Subcutaneous adipose tissue (tissue), 4 donors: ENCODE results near the gene TBC1D30. TPM values are rescaled to one million over a fixed set of nuclear protein-coding genes. Genes with fewer than 3 reads are reported as not detected.

Experiments used
- CTCF ChIP-seq: fragments of 450-650 bp; IDR thresholded peaks from one replicate; pipeline ENCODE4 v1.5.1; 2016; ENCODE audit warnings: low read depth, mild to moderate bottlenecking, control low read depth, antibody characterized with exemption, moderate library complexity
- total RNA-seq, 4 donors: library from RNA; depleted of rRNA; stranded (reverse); fragments of >200 nt; gene quantifications; one replicate each; pipeline ENCODE4 v1.1.0, GENCODE V29; 2016

The TBC1D30 gene
- total RNA-seq, 4 donors from 2014 or later, result 3.3 to 7.7 (median 6.6) TPM

DNA sequence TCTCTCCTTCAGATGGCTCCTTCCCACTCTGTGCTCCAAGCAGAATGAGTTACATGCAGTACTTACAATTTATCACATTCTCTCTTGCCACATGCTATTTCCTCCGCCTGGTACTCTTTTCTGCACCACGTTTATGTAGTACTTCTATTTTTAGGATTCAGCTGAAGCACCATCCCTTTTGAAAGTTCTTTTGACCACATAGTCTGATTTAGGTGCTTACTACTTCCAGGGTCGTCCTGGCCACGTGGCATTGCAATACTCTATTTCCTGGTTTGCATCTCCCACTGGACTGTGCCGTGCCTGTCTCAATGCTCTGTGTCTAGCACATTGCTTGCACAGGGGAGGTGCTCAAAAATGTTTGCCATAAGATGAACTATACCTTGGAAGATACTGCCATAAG is 16.3 kb upstream of the TBC1D30 start:
- no peak for TF ChIP-seq CTCF

- no peak for TF ChIP-seq CTCF
Measured at GRCh38 chr12:64810831-64811230, 13.6 kb upstream of the TBC1D30 start.

- TF ChIP-seq CTCF, result no peak
Measured at GRCh38 chr12:64813723-64814122, 10.7 kb upstream of the TBC1D30 start.

- no peak for TF ChIP-seq CTCF
Measured at GRCh38 chr12:64814432-64814831, 10.0 kb upstream of the TBC1D30 start.

DNA sequence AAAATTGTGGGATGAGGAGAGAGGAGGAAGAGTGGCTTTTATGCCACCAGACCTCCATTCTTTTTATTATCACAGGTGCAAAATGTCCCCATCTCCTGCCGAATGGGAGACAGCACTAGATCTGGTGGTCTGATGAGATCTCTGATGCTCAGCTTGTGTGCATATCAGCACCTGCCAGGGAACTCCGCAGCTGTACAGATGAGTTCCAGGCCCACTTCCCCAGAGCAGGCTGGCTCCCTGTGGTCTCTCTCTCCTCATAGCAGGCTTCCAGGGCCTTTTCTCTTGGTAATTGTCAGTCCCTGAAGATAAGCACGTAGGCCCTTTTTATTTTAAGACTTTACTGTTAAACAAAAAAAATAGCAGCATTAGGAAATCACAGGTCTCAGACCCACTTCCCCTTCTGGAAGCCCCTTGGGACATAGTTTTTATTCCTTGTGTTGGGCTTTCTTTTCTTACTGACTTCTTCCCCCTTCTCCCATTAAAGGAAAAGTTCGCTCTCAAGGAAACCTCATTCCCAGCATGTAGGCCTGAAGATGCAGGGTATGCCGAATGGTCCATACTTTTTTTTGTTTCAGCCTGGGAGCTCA is 4.5 kb upstream of the TBC1D30 start:
- no peak for TF ChIP-seq CTCF

- TF ChIP-seq CTCF, result no peak
Measured at GRCh38 chr12:64820593-64820992, 3.9 kb upstream of the TBC1D30 start.

DNA sequence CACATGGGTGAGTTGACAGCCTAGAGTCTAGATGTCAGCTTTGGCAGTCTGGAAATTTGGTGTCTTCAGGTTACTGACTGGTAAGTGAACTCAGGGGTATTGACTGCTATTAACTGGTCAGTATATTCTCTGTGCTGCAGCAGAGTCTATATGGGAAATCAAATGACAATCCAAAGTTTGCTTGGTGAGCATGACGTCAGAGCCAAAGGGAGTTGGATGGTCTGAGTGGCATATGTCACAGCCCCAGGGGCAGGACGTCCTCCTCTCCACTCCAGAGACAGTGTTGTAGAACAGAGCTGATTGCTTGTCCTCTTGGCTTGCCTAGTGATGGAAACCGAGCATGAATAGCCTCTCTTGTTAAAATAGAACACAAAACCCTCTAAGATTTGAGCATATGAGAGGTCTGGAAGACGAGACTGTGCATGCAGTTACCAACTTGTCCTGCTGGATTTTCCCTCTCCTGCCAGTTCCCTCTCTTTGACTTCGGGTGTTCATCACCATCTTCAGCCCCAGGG is 3.3 kb upstream of the TBC1D30 start:
- no peak for TF ChIP-seq CTCF
